K562 (cell line): Measurements from ENCODE around the gene STX18. TPM values are rescaled to one million over a fixed set of nuclear protein-coding genes. Genes with fewer than 3 reads are reported as not detected.

Experiments used
- ATAC-seq: fragments of 200-7000 bp; cut with Tn5 transposase; 3 replicates; pipeline ENCODE4 v1.9.1; 2020; ENCODE audit warnings: moderate library complexity
- BruUV-seq: library from RNA; stranded (reverse); fragments of 400-500 nt; replicated peaks from 2 replicates; lab custom pipeline; 2021; lab: Mats Ljungman, UMichigan
- CTCF ChIA-PET: fragments of 300-600 bp; formaldehyde crosslinking; extraction: SDS; loops from one replicate; lab custom pipeline; 2021; ENCODE audit warnings: low intra/inter-chr PET ratio; lab: Yijun Ruan, JAX
- POLR2A ChIA-PET: fragments of 300-600, 350-650 bp; sonication (Branson Sonifier 250); formaldehyde crosslinking; extraction: SDS; loops from one replicate; lab custom pipeline; 2021; ENCODE audit warnings: antibody characterized with exemption, inconsistent platforms; lab: Yijun Ruan, JAX
- DNase-seq, 4 experiments: peaks; one replicate each; pipeline versions ENCODE4 v3.0.0 to v3.0.0-alpha.2; 2011 to 2018; ENCODE audit warnings: low spot score in 3 of 4, mixed read lengths in 3 of 4; ENCODE audit errors: extremely low read depth in 1 of 4
- FAIRE-seq: peaks from 2 replicates; lab custom pipeline; 2011; peaks lifted over from hg19 to GRCh38; lab: Jason Lieb, UNC
- H2AFZ ChIP-seq: 2 replicates; pipeline ENCODE4 v1.6.0; 2011; ENCODE audit warnings: low read depth, low read length, control low read depth, inconsistent platforms
- H3K27ac ChIP-seq: fragments of 200-600 bp; 3 replicates; pipeline ENCODE4 v1.8.0; 2011; ENCODE audit warnings: low read depth, mild to moderate bottlenecking, control low read depth, inconsistent platforms, low read length, moderate library complexity, mixed read lengths; ENCODE audit errors: extremely low read depth
- H3K27me3 ChIP-seq, 2 experiments: fragments of 300-600 bp in 1 of 2; 2 replicates in 1 of 2; 3 replicates in 1 of 2; pipeline versions ENCODE4 v1.6.0 to v1.8.0; 2011; ENCODE audit warnings: inconsistent platforms in 2 of 2, low read length in 2 of 2, mild to moderate bottlenecking in 1 of 2, mixed read lengths in 1 of 2, moderate library complexity in 1 of 2; ENCODE audit not compliant: control insufficient read depth in 2 of 2, insufficient read depth in 2 of 2
- H3K36me3 ChIP-seq: fragments of 300-600 bp; 3 replicates; pipeline ENCODE4 v1.8.0; 2011; ENCODE audit warnings: mild to moderate bottlenecking, low read length, inconsistent platforms; ENCODE audit not compliant: control insufficient read depth, insufficient read depth
- H3K4me1 ChIP-seq, 2 experiments: fragments of 200-600 bp in 1 of 2; replicated peaks in 1 of 2; 2 replicates in 1 of 2; 3 replicates in 1 of 2; pipeline versions ENCODE4 v1.5.1 to v1.8.0; 2011; ENCODE audit warnings: inconsistent platforms in 2 of 2, low read length in 2 of 2, mild to moderate bottlenecking in 1 of 2, mixed read lengths in 1 of 2, moderate library complexity in 1 of 2; ENCODE audit not compliant: control insufficient read depth in 2 of 2, insufficient read depth in 2 of 2
- H3K4me2 ChIP-seq: 2 replicates; pipeline ENCODE4 v1.6.1; 2011; ENCODE audit warnings: low read length, control low read depth, inconsistent platforms, mixed read lengths; ENCODE audit not compliant: insufficient read depth
- H3K4me3 ChIP-seq: fragments of 200-600 bp; sonication (generic), shearing (Covaris generic); 2 replicates; pipeline ENCODE4 v1.5.1; 2016; ENCODE audit warnings: control low read depth, inconsistent platforms
- H3K79me2 ChIP-seq: fragments of 200-600 bp; 3 replicates; pipeline ENCODE4 v1.8.0; 2011; ENCODE audit warnings: low read length, inconsistent platforms; ENCODE audit not compliant: control insufficient read depth, insufficient read depth
- H3K9ac ChIP-seq, 2 experiments: 2 replicates each; pipeline versions ENCODE4 v1.6.0 to v1.6.1; 2011; ENCODE audit warnings: low read depth in 2 of 2, low read length in 2 of 2, control low read depth in 1 of 2, inconsistent platforms in 1 of 2, mild to moderate bottlenecking in 1 of 2, mixed read lengths in 1 of 2; ENCODE audit not compliant: insufficient read depth in 1 of 2
- H3K9me1 ChIP-seq: one replicate; pipeline ENCODE4 v1.6.0; 2011; ENCODE audit warnings: inconsistent platforms, mild to moderate bottlenecking, low read length, moderate library complexity; ENCODE audit not compliant: control insufficient read depth, insufficient read depth
- H3K9me3 ChIP-seq: replicated peaks from 2 replicates; pipeline ENCODE4 v1.5.1; 2011; ENCODE audit warnings: low read depth, low read length, inconsistent platforms; ENCODE audit not compliant: control insufficient read depth, insufficient read depth
- H4K20me1 ChIP-seq: replicated peaks from 2 replicates; pipeline ENCODE4 v1.6.1; 2011; ENCODE audit warnings: low read length, inconsistent platforms, mixed read lengths; ENCODE audit not compliant: control insufficient read depth, insufficient read depth
- CAMTA2 ChIP-seq: fragments of 250-450 bp; sonication (Bioruptor Pico); conservative IDR thresholded peaks from 2 replicates; pipeline ENCODE4 v1.5.1; 2022
- CREB1 ChIP-seq, 2 experiments: sonication (generic) in 1 of 2; formaldehyde crosslinking in 1 of 2; IDR thresholded peaks; 2 replicates each; pipeline versions ENCODE4 v1.6.1 to v1.8.0; 2012 to 2022; ENCODE audit warnings: inconsistent platforms in 1 of 2, mild to moderate bottlenecking in 1 of 2, missing genetic modification reagents in 1 of 2, moderate library complexity in 1 of 2
- CSDE1 ChIP-seq, 2 experiments: fragments of 450-650 bp; IDR thresholded peaks; 2 replicates each; pipeline ENCODE4 v1.6.1; 2016; ENCODE audit warnings: mild to moderate bottlenecking in 1 of 2
- MEIS2 ChIP-seq: fragments of 450-650 bp; IDR thresholded peaks from 2 replicates; pipeline ENCODE4 v1.6.1; 2014; ENCODE audit warnings: mild to moderate bottlenecking; ENCODE audit not compliant: partially characterized antibody
- NFE2 ChIP-seq: IDR thresholded peaks from 2 replicates; pipeline ENCODE4 v1.6.1; 2014; ENCODE audit warnings: antibody characterized with exemption, low read depth
- SMAD3 ChIP-seq: fragments of 450-650 bp; formaldehyde crosslinking; conservative IDR thresholded peaks from 2 replicates; pipeline ENCODE4 v1.4.0; 2020; ENCODE audit warnings: mild to moderate bottlenecking
- WGBS: fragments of 100-300 bp; shearing (Covaris generic); methylation state at CpG from one replicate; pipeline ENCODE4 v1.1.6; 2016; ENCODE audit warnings: low coverage, mixed read lengths; ENCODE audit not compliant: insufficient coverage; ENCODE audit errors: missing lambda C conversion rate; 5-methylcytosine and 5-hydroxymethylcytosine counted together
- in situ Hi-C: fragments of 300-500 bp; cut with MboI; formaldehyde crosslinking; loops from 4 replicates; pipeline ENCODE4 v1.15.0; 2018; ENCODE audit warnings: inconsistent platforms, mixed read lengths
- intact Hi-C: fragments of 100-400 bp; cut with micrococcal nuclease; formaldehyde crosslinking; loops from 2 replicates; pipeline ENCODE4 v1.14.2; 2022
- polyA plus RNA-seq, 8 experiments: library from polyadenylated mRNA; depleted of rRNA in 4 of 8; stranded (reverse) in 5 of 8; unstranded in 3 of 8; fragments of >200 nt; fragmentation: Nextera tagmentation in 2 of 8; fragmentation: Illumina TruSeq in 1 of 8; extraction: Ambion mirVana in 2 of 8; extraction: Trizol in 1 of 8; gene quantifications; 2 replicates each; pipeline versions ENCODE4 v1.2.1 to v1.2.3, GENCODE V29; 2011 to 2014; ENCODE audit warnings: inconsistent platforms in 1 of 8, missing spikeins in 1 of 8
- total RNA-seq, 7 experiments: library from RNA; depleted of rRNA in 6 of 7; stranded (reverse); fragments of >200 nt in 6 of 7; fragmentation: Illumina TruSeq in 2 of 7; extraction: Trizol in 2 of 7; gene quantifications; 2 replicates each; pipeline versions ENCODE4 v1.2.1 to v1.2.3, GENCODE V29; 2011 to 2021; ENCODE audit warnings: low replicate concordance in 1 of 7
- TF ChIP-seq, protein P1 (sequence below), 2 experiments: IDR thresholded peaks in 1 of 2; conservative IDR thresholded peaks in 1 of 2; 2 replicates each; pipeline ENCODE4 v1.6.1; 2016; ENCODE audit warnings: low read depth in 2 of 2, mild to moderate bottlenecking in 1 of 2, missing compliant biosample characterization in 1 of 2, missing genetic modification characterization in 1 of 2, moderate library complexity in 1 of 2

Gene STX18
- total and polyA plus RNA-seq, 9 of the 15 experiments (the other 6 are each of a cell fraction or from before 2014, with no cell fraction given) = 6.2 to 41.7 (median 22.7) TPM

DNA sequence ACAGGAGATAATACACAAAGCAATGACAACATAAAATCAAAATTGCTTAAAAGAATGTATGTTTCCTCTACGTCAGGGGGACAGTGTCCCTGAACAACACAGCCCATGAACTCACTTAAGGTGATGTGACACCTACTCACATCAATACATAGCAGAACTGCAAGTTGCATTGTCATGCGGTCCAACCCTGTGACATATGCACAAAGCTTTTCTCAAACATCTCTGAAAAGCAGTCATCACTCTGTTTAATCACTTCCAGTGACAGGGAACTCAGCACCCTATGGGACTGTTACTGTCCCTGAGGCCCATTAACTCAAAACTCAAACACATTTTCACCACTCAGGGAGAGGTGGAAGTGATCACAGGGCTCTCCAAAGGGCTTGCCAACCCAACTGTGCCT lies 2.4 kb downstream of the STX18 start:
- DNase-seq (peak in 1 of 4 experiments; percentile 15), ATAC-seq (no peak), FAIRE-seq (peak; percentile 35)
- H2AFZ ChIP-seq = no peak overlapping the region
- ChIA-PET CTCF (no interaction called here), POLR2A (interaction anchor here (1.3 kb wide), 1 partner anchor 9 kb away, joined by 4 read pairs; no protein-coding TSS in a partner anchor)
- H3K79me2 ChIP-seq = peaks cover 46% of the 10 kb centered on the region
- H3K4me1 ChIP-seq = peaks cover 7 to 19% of the 10 kb centered on the region in 2 experiments; a peak in 3 of 5 replicates
- intact Hi-C loops (no loop called here), in situ Hi-C loops (no loop called here)
- no peaks in the 10 kb centered on the region for H3K36me3 ChIP-seq
- WGBS = 60% methylated on average over 2 of the region's 2 CpGs
- H3K4me2 ChIP-seq = peak overlapping the region; percentile 4; the same call in 1 of the 2 replicates
- no TSS peak for BruUV-seq
- no peaks in the 10 kb centered on the region for H3K9me3 ChIP-seq
- no peak overlapping the region for H3K9ac ChIP-seq
- TF ChIP-seq SMAD3 (CRISPR knock-in tag) = no peak
- no peak for TF ChIP-seq CAMTA2 (CRISPR knock-in tag)
- peak; percentile 13 for TF ChIP-seq MEIS2
- TF ChIP-seq CSDE1 (IDR thresholded peaks at IDR 0.05) = no peak
- TF ChIP-seq NFE2 = 0 out of 2 replicates have a peak, but pooled peaks have one; percentile 16
- TF ChIP-seq, protein P1, sequence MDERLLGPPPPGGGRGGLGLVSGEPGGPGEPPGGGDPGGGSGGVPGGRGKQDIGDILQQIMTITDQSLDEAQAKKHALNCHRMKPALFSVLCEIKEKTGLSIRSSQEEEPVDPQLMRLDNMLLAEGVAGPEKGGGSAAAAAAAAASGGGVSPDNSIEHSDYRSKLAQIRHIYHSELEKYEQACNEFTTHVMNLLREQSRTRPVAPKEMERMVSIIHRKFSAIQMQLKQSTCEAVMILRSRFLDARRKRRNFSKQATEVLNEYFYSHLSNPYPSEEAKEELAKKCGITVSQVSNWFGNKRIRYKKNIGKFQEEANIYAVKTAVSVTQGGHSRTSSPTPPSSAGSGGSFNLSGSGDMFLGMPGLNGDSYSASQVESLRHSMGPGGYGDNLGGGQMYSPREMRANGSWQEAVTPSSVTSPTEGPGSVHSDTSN (CRISPR knock-in tag; IDR thresholded peaks at IDR 0.05; ENCODE audit: low read depth) = no peak
- TF ChIP-seq, protein P1 (tag; conservative IDR thresholded peaks at IDR 0.05; ENCODE audit: low read depth) = peak; percentile 25; the same call in 1 of the 2 replicates
- TF ChIP-seq CREB1 (IDR thresholded peaks at IDR 0.05) = no peak
- no peak for TF ChIP-seq CREB1 (CRISPR knock-in tag; IDR thresholded peaks at IDR 0.05)
- H3K4me3 ChIP-seq = no peak overlapping the region
- H3K9me1 ChIP-seq = peaks cover 5% of the 10 kb centered on the region
- H4K20me1 ChIP-seq = peaks cover 16% of the 10 kb centered on the region; the same call in 1 of the 2 replicates
- H3K27me3 ChIP-seq = no peaks in the 10 kb centered on the region
- H3K27ac ChIP-seq = no peak overlapping the region
